ENCODE data around the gene ARHGAP26. TPM values are rescaled to one million over a fixed set of nuclear protein-coding genes. Genes with fewer than 3 reads are reported as not detected.
"Not testable (repeated sequence)": the region's sequence is repeated elsewhere in the genome, so short reads cannot be mapped to it uniquely, and the experiment has no call there.

The ARHGAP26 gene
- polyA plus RNA-seq, 4 donors, result 7.9 to 13.5 (median 12.0) TPM

GRCh38 chr5:143093452-143094086 lies 323.4 kb downstream of the ARHGAP26 start:
- no peak for DNase-seq (ENCODE audit: low read depth in 4 of 4, low spot score in 2 of 4)

- no peak for DNase-seq (ENCODE audit: low read depth in 4 of 4, low spot score in 2 of 4)
Measured at GRCh38 chr5:143094087-143094521, 323.9 kb downstream of the ARHGAP26 start.

- DNase-seq (ENCODE audit: low read depth in 4 of 4, low spot score in 2 of 4), result not testable (repeated sequence)
Measured at GRCh38 chr5:143094608-143095007, 324.4 kb downstream of the ARHGAP26 start.

- DNase-seq (ENCODE audit: low read depth in 4 of 4, low spot score in 2 of 4), result no peak
Measured at GRCh38 chr5:143101121-143101520, 330.9 kb downstream of the ARHGAP26 start.

- DNase-seq (ENCODE audit: low read depth in 4 of 4, low spot score in 2 of 4), result no peak
Measured at GRCh38 chr5:143101725-143102386, 331.7 kb downstream of the ARHGAP26 start.

GRCh38 chr5:143102411-143102810 lies 332.2 kb downstream of the ARHGAP26 start:
- DNase-seq (ENCODE audit: low read depth in 4 of 4, low spot score in 2 of 4), result no peak

- DNase-seq (ENCODE audit: low read depth in 4 of 4, low spot score in 2 of 4), result no peak
Measured at GRCh38 chr5:143105216-143105905, 335.2 kb downstream of the ARHGAP26 start.

GRCh38 chr5:143106174-143106573 lies 336.0 kb downstream of the ARHGAP26 start:
- no peak for DNase-seq (ENCODE audit: low read depth in 4 of 4, low spot score in 2 of 4)

- DNase-seq (ENCODE audit: low read depth in 4 of 4, low spot score in 2 of 4), result no peak
Measured at GRCh38 chr5:143108498-143109128, 338.4 kb downstream of the ARHGAP26 start.

- DNase-seq (ENCODE audit: low read depth in 4 of 4, low spot score in 2 of 4), result no peak
Measured at GRCh38 chr5:143110591-143110990, 340.4 kb downstream of the ARHGAP26 start.

- DNase-seq (ENCODE audit: low read depth in 4 of 4, low spot score in 2 of 4), result no peak
Measured at GRCh38 chr5:143111799-143112198, 341.6 kb downstream of the ARHGAP26 start.

- no peak for DNase-seq (ENCODE audit: low read depth in 4 of 4, low spot score in 2 of 4)
Measured at GRCh38 chr5:143113461-143113860, 343.3 kb downstream of the ARHGAP26 start.

GRCh38 chr5:143114481-143114880 lies 344.3 kb downstream of the ARHGAP26 start:
- DNase-seq (ENCODE audit: low read depth in 4 of 4, low spot score in 2 of 4), result no peak

- no peak for DNase-seq (ENCODE audit: low read depth in 4 of 4, low spot score in 2 of 4)
Measured at GRCh38 chr5:143115381-143115780, 345.2 kb downstream of the ARHGAP26 start.

- no peak for DNase-seq (ENCODE audit: low read depth in 4 of 4, low spot score in 2 of 4)
Measured at GRCh38 chr5:143116814-143117213, 346.6 kb downstream of the ARHGAP26 start.

GRCh38 chr5:143117821-143118220 lies 347.6 kb downstream of the ARHGAP26 start:
- no peak for DNase-seq (ENCODE audit: low read depth in 4 of 4, low spot score in 2 of 4)

- no peak for DNase-seq (ENCODE audit: low read depth in 4 of 4, low spot score in 2 of 4)
Measured at GRCh38 chr5:143118222-143118621, 348.0 kb downstream of the ARHGAP26 start.

GRCh38 chr5:143118818-143119217 lies 348.6 kb downstream of the ARHGAP26 start:
- DNase-seq (ENCODE audit: low read depth in 4 of 4, low spot score in 2 of 4), result not testable (repeated sequence)

- DNase-seq (ENCODE audit: low read depth in 4 of 4, low spot score in 2 of 4), result no peak
Measured at GRCh38 chr5:143119291-143119769, 349.2 kb downstream of the ARHGAP26 start.

GRCh38 chr5:143119881-143120341 lies 349.7 kb downstream of the ARHGAP26 start:
- DNase-seq (ENCODE audit: low read depth in 4 of 4, low spot score in 2 of 4), result no peak

Measured in left renal cortex interstitium (tissue), 4 donors.